Vagina (tissue), 2 donors: ENCODE data around the gene STEAP2.

Source experiments
- POLR2A ChIP-seq, 2 donors: fragments of 450-650 bp; IDR thresholded peaks; one replicate each; pipeline ENCODE4 v1.6.1; 2017; ENCODE audit warnings: antibody characterized with exemption in 2 of 2, mild to moderate bottlenecking in 2 of 2, moderate library complexity in 2 of 2
- POLR2AphosphoS5 ChIP-seq, 2 donors: sonication (generic); formaldehyde crosslinking; IDR thresholded peaks; one replicate each; pipeline ENCODE4 v1.9.0; 2017; ENCODE audit warnings: antibody characterized with exemption in 2 of 2, mild to moderate bottlenecking in 2 of 2, low read depth in 1 of 2; ENCODE audit not compliant: insufficient read depth in 1 of 2
- TF ChIP-seq, protein P1 (sequence below), 3 experiments: fragments of 450-650 bp in 2 of 3; fragments of 200-600 bp in 1 of 3; sonication (generic) in 1 of 3; IDR thresholded peaks; one replicate each; pipeline ENCODE4 v1.5.1; 2017 to 2019; ENCODE audit warnings: antibody characterized with exemption in 3 of 3, mild to moderate bottlenecking in 2 of 3, moderate library complexity in 2 of 3

DNA sequence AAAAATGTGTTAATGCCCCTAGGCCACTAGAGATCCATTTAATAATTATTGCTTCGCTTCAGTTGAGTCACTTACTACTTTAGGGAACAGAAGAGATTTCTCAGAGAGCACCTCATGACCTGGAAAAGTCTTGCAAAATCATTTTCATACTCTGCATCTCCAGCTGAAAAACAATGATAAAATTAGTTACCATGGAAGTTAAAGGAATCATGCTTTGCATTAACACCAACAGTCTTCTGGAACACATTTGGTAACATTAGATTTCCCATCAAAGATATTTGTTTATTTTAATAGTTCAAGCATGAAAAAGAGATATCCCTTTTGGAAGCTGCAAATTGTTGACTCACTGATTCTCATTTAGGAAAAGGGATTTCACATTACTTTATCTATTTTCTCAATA, 1.8 kb upstream of the STEAP2 start:
- TF ChIP-seq, protein P1, sequence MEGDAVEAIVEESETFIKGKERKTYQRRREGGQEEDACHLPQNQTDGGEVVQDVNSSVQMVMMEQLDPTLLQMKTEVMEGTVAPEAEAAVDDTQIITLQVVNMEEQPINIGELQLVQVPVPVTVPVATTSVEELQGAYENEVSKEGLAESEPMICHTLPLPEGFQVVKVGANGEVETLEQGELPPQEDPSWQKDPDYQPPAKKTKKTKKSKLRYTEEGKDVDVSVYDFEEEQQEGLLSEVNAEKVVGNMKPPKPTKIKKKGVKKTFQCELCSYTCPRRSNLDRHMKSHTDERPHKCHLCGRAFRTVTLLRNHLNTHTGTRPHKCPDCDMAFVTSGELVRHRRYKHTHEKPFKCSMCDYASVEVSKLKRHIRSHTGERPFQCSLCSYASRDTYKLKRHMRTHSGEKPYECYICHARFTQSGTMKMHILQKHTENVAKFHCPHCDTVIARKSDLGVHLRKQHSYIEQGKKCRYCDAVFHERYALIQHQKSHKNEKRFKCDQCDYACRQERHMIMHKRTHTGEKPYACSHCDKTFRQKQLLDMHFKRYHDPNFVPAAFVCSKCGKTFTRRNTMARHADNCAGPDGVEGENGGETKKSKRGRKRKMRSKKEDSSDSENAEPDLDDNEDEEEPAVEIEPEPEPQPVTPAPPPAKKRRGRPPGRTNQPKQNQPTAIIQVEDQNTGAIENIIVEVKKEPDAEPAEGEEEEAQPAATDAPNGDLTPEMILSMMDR (IDR thresholded peaks at IDR 0.05) = no peak
- TF ChIP-seq POLR2AphosphoS5 (IDR thresholded peaks at IDR 0.05; ENCODE audit: insufficient read depth in 1 of 2, low read depth in 1 of 2) = peak in 1 of 2 donors; percentile 37
- no peak for TF ChIP-seq POLR2A (IDR thresholded peaks at IDR 0.05)
